GM12878 (cell line): ENCODE results near the gene NR6A1. TPM values are rescaled to one million over a fixed set of nuclear protein-coding genes. Genes with fewer than 3 reads are reported as not detected.

ENCODE experiments used
- ASH2L ChIP-seq: fragments of 300-600, 200-600 bp; sonication (generic); IDR thresholded peaks from 2 replicates; pipeline ENCODE4 v1.6.1; 2017; ENCODE audit warnings: low read depth, mild to moderate bottlenecking, borderline replicate concordance
- BHLHE40 ChIP-seq, 2 experiments: fragments of 450-650 bp in 1 of 2; IDR thresholded peaks; 2 replicates each; pipeline ENCODE4 v1.6.1; 2011 to 2017; ENCODE audit warnings: low read depth in 2 of 2, borderline replicate concordance in 1 of 2, improper control_type of control experiment in 1 of 2, low read length in 1 of 2, mild to moderate bottlenecking in 1 of 2
- CBFB ChIP-seq: IDR thresholded peaks from 2 replicates; pipeline ENCODE4 v1.6.1; 2016; ENCODE audit warnings: antibody characterized with exemption, low read depth
- CHD1 ChIP-seq: IDR thresholded peaks from 2 replicates; pipeline ENCODE4 v1.6.1; 2012; ENCODE audit warnings: low read depth, low read length, improper control_type of control experiment
- CHD4 ChIP-seq: fragments of 200-600 bp; sonication (generic); IDR thresholded peaks from 2 replicates; pipeline ENCODE4 v1.6.1; 2016; ENCODE audit warnings: mild to moderate bottlenecking
- EGR1 ChIP-seq, 2 experiments: IDR thresholded peaks; 1 replicate in 1 of 2; 2 replicates in 1 of 2; pipeline ENCODE4 v1.6.1; 2011 to 2012; ENCODE audit warnings: low read depth in 2 of 2, low read length in 2 of 2, borderline replicate concordance in 1 of 2, mild to moderate bottlenecking in 1 of 2, moderate library complexity in 1 of 2
- EP300 ChIP-seq, 2 experiments: fragments of 150-350 bp in 1 of 2; IDR thresholded peaks; 2 replicates each; pipeline ENCODE4 v1.6.1; 2011 to 2012; ENCODE audit warnings: low read depth in 2 of 2, low read length in 2 of 2, borderline replicate concordance in 1 of 2, improper control_type of control experiment in 1 of 2, inconsistent platforms in 1 of 2; ENCODE audit not compliant: control insufficient read depth in 1 of 2
- ESRRA ChIP-seq: IDR thresholded peaks from 2 replicates; pipeline ENCODE4 v1.6.1; 2012; ENCODE audit warnings: mild to moderate bottlenecking, low read length, improper control_type of control experiment
- EZH2 ChIP-seq: IDR thresholded peaks from 2 replicates; pipeline ENCODE4 v1.6.1; 2012; ENCODE audit warnings: low read depth, mild to moderate bottlenecking, control low read depth, inconsistent platforms, low read length, borderline replicate concordance; ENCODE audit not compliant: control insufficient read depth
- HDGF ChIP-seq: fragments of 450-650 bp; IDR thresholded peaks from 2 replicates; pipeline ENCODE4 v1.6.1; 2016; ENCODE audit warnings: antibody characterized with exemption
- IKZF2 ChIP-seq, 2 experiments: fragments of 450-650 bp; IDR thresholded peaks; 2 replicates each; pipeline ENCODE4 v1.6.1; 2017; ENCODE audit warnings: mild to moderate bottlenecking in 2 of 2, moderate library complexity in 2 of 2
- IRF3 ChIP-seq: fragments of 450-650 bp; IDR thresholded peaks from 2 replicates; pipeline ENCODE4 v1.6.1; 2014; ENCODE audit warnings: mild to moderate bottlenecking
- KAT2A ChIP-seq: conservative IDR thresholded peaks from 2 replicates; pipeline ENCODE4 v1.6.1; 2011; ENCODE audit warnings: low read depth, low read length; ENCODE audit not compliant: control insufficient read depth
- MLLT1 ChIP-seq: fragments of 450-650 bp; IDR thresholded peaks from 2 replicates; pipeline ENCODE4 v1.6.1; 2016; ENCODE audit warnings: mild to moderate bottlenecking
- PML ChIP-seq: IDR thresholded peaks from 2 replicates; pipeline ENCODE4 v1.6.1; 2012; ENCODE audit warnings: low read length, inconsistent platforms
- POLR2AphosphoS5 ChIP-seq: IDR thresholded peaks from 2 replicates; pipeline ENCODE4 v1.6.1; 2011; ENCODE audit warnings: mild to moderate bottlenecking, low read length, inconsistent platforms
- RELB ChIP-seq: fragments of 450-650 bp; IDR thresholded peaks from 2 replicates; pipeline ENCODE4 v1.6.1; 2017; ENCODE audit warnings: low read depth, mild to moderate bottlenecking, moderate library complexity
- SKIL ChIP-seq: fragments of 450-650 bp; IDR thresholded peaks from 2 replicates; pipeline ENCODE4 v1.6.1; 2017; ENCODE audit warnings: mild to moderate bottlenecking, low read depth, inconsistent platforms; ENCODE audit not compliant: poor library complexity, severe bottlenecking
- SMAD5 ChIP-seq: IDR thresholded peaks from 2 replicates; pipeline ENCODE4 v1.6.1; 2016; ENCODE audit warnings: antibody characterized with exemption, low read depth
- SP1 ChIP-seq: IDR thresholded peaks from one replicate; pipeline ENCODE4 v1.6.1; 2011; ENCODE audit warnings: low read depth, low read length
- SPI1 ChIP-seq: IDR thresholded peaks from 2 replicates; pipeline ENCODE4 v1.6.1; 2011; ENCODE audit warnings: low read depth, mild to moderate bottlenecking, low read length, moderate library complexity, borderline replicate concordance; ENCODE audit not compliant: insufficient read depth
- TCF3 ChIP-seq: IDR thresholded peaks from 2 replicates; pipeline ENCODE4 v1.6.1; 2012; ENCODE audit warnings: low read depth, mild to moderate bottlenecking, low read length, borderline replicate concordance; ENCODE audit not compliant: insufficient read depth
- polyA plus RNA-seq, 11 experiments: library from polyadenylated mRNA; depleted of rRNA in 4 of 11; unstranded in 6 of 11; stranded (reverse) in 5 of 11; fragments of >200 nt; fragmentation: Nextera tagmentation in 4 of 11; fragmentation: Illumina TruSeq in 1 of 11; extraction: Ambion mirVana in 4 of 11; extraction: Trizol in 1 of 11; gene quantifications; 1 replicate in 1 of 11; 2 replicates in 10 of 11; pipeline versions ENCODE4 v1.2.1 to v1.2.3, GENCODE V29; 2011 to 2016; ENCODE audit warnings: inconsistent platforms in 2 of 11, missing spikeins in 2 of 11, low read depth in 1 of 11
- total RNA-seq, 4 experiments: library from RNA; depleted of rRNA in 3 of 4; stranded (reverse); fragments of >200 nt in 3 of 4; fragmentation: Illumina TruSeq in 1 of 4; extraction: Trizol in 1 of 4; gene quantifications; 2 replicates each; pipeline versions ENCODE4 v1.2.1 to v1.2.3, GENCODE V29; 2013 to 2021

NR6A1 gene
- total and polyA plus RNA-seq, 10 of the 15 experiments (the other 5 are each of a cell fraction or from before 2014, with no cell fraction given) = 1.2 to 9.2 (median 4.6) TPM

GRCh38 chr9:124659099-124659659, 111.9 kb downstream of the NR6A1 start (continued):
- TF ChIP-seq IRF3 (no peak), IKZF2 (IDR thresholded peaks at IDR 0.05) (peak; percentile 95), ESRRA (no peak), CHD1 (no peak), CBFB (peak; percentile 24; the same call in 1 of the 2 replicates), EGR1 (IDR thresholded peaks at IDR 0.05; ENCODE audit: borderline replicate concordance in 1 of 2, low read depth in 2 of 2, low read length in 2 of 2) (peak in 1 of 2 experiments; percentile 82; a peak in 2 of 3 replicates), HDGF (0 out of 2 replicates have a peak, but pooled peaks have one; percentile 43), POLR2AphosphoS5 (peak; percentile 94), PML (no peak; the same call in 1 of the 2 replicates), BHLHE40 (IDR thresholded peaks at IDR 0.05; ENCODE audit: borderline replicate concordance in 1 of 2, low read depth in 2 of 2, low read length in 1 of 2) (peak; percentile 90 to 91), TCF3 (peak; percentile 85; the same call in 1 of the 2 replicates), MLLT1 (peak; percentile 79), RELB (peak; percentile 79), KAT2A (no peak), EZH2 (no peak), SPI1 (peak; percentile 34; the same call in 1 of the 2 replicates), SKIL (peak; percentile 68), SMAD5 (no peak; the same call in 1 of the 2 replicates), ASH2L (no peak), EP300 (IDR thresholded peaks at IDR 0.05; ENCODE audit: borderline replicate concordance in 1 of 2, control insufficient read depth in 1 of 2, low read depth in 2 of 2, low read length in 2 of 2) (peak in 1 of 2 experiments; percentile 62; a peak in 1 of 4 replicates), CHD4 (no peak), SP1 (no peak)
